ENCODE data around the gene CEP55.
A peak's percentile ranks its signal among the peaks of the same experiment; 100 is the strongest.

The CEP55 gene

DNA sequence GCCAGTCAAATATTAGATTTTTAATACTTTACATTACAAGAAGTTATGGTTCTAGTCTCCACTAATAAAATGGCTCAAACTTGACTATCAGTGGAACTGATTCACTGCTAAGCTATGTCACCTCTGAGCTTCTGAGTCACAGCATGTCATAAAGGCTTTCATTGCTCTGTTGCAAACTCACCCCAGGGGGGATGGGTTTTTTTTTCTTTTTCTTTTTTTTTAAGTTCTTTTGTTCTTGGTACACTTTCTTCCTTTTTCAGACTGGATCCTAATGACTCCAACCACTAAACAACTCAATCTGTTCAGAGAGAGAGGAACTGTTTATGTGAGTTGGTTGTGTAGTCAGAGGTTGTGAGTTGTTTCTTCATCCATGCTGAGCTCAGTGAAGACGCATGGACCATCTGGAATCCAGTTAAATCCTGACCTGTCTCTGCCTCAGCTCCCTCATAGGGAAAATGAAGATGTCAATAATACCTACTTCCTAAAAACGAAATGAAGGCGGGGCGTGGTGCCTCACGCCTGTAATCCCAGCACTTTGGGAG, 25.2 kb upstream of the CEP55 start:
- H3K27ac ChIP-seq = peak overlapping the region; percentile 43
- TF ChIP-seq ZFX (IDR thresholded peaks at IDR 0.05; ENCODE audit: borderline replicate concordance) = no peak
- TF ChIP-seq, protein P1, sequence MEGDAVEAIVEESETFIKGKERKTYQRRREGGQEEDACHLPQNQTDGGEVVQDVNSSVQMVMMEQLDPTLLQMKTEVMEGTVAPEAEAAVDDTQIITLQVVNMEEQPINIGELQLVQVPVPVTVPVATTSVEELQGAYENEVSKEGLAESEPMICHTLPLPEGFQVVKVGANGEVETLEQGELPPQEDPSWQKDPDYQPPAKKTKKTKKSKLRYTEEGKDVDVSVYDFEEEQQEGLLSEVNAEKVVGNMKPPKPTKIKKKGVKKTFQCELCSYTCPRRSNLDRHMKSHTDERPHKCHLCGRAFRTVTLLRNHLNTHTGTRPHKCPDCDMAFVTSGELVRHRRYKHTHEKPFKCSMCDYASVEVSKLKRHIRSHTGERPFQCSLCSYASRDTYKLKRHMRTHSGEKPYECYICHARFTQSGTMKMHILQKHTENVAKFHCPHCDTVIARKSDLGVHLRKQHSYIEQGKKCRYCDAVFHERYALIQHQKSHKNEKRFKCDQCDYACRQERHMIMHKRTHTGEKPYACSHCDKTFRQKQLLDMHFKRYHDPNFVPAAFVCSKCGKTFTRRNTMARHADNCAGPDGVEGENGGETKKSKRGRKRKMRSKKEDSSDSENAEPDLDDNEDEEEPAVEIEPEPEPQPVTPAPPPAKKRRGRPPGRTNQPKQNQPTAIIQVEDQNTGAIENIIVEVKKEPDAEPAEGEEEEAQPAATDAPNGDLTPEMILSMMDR (IDR thresholded peaks at IDR 0.05) = no peak

GRCh38 chr10:93473161-93473560, 23.3 kb upstream of the CEP55 start:
- no peak overlapping the region for H3K27ac ChIP-seq
- no peak for TF ChIP-seq ZFX (IDR thresholded peaks at IDR 0.05; ENCODE audit: borderline replicate concordance)
- TF ChIP-seq, protein P1 (IDR thresholded peaks at IDR 0.05) = no peak

DNA sequence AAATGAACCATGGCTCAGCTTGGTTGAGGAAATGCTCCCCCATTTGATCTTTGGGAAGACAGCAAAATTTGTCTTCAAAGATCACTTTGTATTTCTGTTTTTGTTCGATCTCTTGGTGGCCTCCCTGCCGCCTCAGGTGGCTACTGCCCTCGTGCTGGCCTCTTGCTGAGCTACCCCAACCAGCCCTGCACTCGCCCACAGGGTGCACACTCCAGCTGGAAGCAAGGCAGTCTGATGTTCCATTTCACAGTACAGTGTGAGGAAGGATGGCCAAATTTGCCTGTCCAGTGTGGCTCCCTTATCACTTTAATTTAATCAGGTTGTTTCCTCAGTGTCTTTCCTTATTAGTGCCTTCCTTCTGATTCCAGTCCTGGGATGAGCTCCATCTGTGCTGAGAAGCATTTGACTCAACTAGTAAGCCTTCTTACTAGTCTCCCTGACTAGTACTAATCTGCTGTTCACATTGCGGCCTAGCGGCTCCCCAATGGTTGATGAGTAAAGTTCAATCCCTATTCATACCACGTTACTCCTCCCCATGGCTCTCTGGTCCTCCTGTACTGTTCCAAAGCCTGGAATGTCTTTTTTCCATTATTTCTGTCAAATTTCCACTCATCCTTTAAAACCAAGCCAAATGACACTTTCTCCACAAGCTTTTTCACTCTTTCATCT, 22.5 kb upstream of the CEP55 start:
- TF ChIP-seq, protein P1 (IDR thresholded peaks at IDR 0.05) = no peak
- no peak for TF ChIP-seq ZFX (IDR thresholded peaks at IDR 0.05; ENCODE audit: borderline replicate concordance)
- no peak overlapping the region for H3K27ac ChIP-seq

- H3K27ac ChIP-seq = peak overlapping the region; percentile 4
- TF ChIP-seq, protein P1 (IDR thresholded peaks at IDR 0.05) = no peak
- no peak for TF ChIP-seq ZFX (IDR thresholded peaks at IDR 0.05; ENCODE audit: borderline replicate concordance)
Observed at GRCh38 chr10:93475227-93475626, 21.2 kb upstream of the CEP55 start.

- H3K27ac ChIP-seq = peak overlapping the region; percentile 4
- TF ChIP-seq, protein P1 (IDR thresholded peaks at IDR 0.05) = no peak
- TF ChIP-seq ZFX (IDR thresholded peaks at IDR 0.05; ENCODE audit: borderline replicate concordance) = no peak
Observed at GRCh38 chr10:93475871-93476270, 20.5 kb upstream of the CEP55 start.

GRCh38 chr10:93476756-93477155, 19.7 kb upstream of the CEP55 start:
- no peak for TF ChIP-seq ZFX (IDR thresholded peaks at IDR 0.05; ENCODE audit: borderline replicate concordance)
- TF ChIP-seq, protein P1 (IDR thresholded peaks at IDR 0.05) = no peak
- peak overlapping the region; percentile 4; the same call in 1 of the 2 replicates for H3K27ac ChIP-seq

GRCh38 chr10:93478873-93479272, 17.5 kb upstream of the CEP55 start:
- TF ChIP-seq, protein P1 (IDR thresholded peaks at IDR 0.05) = no peak
- no peak for TF ChIP-seq ZFX (IDR thresholded peaks at IDR 0.05; ENCODE audit: borderline replicate concordance)
- H3K27ac ChIP-seq = no peak overlapping the region
